ENCODE data around the gene SMIM41. TPM values are rescaled to one million over a fixed set of nuclear protein-coding genes. Genes with fewer than 3 reads are reported as not detected.

SMIM41 gene
- polyA plus RNA-seq, 2 of the 4 experiments (the other 2 are of a cell fraction), result not detected

DNA sequence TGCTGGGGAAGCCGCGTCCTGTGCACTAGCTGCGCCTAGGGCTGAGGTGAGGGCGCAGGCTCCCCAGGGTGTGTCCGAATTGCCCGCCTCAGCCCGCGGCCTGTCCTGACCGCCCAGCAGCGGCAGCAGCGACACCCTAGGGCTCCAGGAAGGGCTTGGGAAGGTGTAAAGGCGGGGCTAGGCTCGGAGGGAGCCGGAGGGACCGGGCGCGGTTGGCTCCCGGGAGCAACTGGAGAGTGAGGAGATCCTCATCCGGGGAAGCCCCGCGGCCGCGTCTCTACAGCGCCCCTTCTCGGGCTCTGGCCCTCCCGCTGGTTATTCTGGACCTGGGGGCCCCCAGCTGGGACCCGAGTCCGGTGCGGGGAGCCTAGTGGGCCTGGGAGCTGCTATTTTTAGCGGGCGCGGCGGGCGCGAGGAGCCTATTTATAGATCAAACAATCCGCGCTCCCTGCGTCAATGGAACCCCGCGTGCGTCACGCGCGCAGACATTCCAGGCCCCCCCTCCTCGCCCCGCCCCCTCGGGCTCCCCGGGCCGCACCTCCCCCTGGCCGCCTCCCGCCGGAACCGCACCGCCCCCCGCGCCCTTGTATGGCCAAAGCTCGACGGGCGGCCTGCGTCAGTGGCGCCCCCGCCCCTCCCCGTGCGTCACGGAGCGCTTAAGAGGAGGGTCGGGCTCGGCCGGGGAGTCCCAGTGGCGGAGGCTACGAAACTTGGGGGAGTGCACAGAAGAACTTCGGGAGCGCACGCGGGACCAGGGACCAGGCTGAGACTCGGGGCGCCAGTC lies 28.6 kb upstream of the SMIM41 start, which contains the start of gene NR4A1 (continued):
- TF ChIP-seq RAD21 (conservative IDR thresholded peaks at IDR 0.05 in 1 of 2, IDR thresholded peaks at IDR 0.05 in 1 of 2) (peak in 1 of 2 experiments; percentile 42; a peak in 3 of 5 replicates), RFX5 (IDR thresholded peaks at IDR 0.05) (no peak), EP300 (IDR thresholded peaks at IDR 0.05) (peak; percentile 71 to 94), TP53 (CRISPR knock-in tag; IDR thresholded peaks at IDR 0.05) (0 out of 2 replicates have a peak, but pooled peaks have one; percentile 5), PHF8 (IDR thresholded peaks at IDR 0.05; ENCODE audit: borderline replicate concordance, low read depth) (peak; percentile 67; the same call in 1 of the 2 replicates), KDM1A (IDR thresholded peaks at IDR 0.05; ENCODE audit: low read depth) (no peak), GATA3 (IDR thresholded peaks at IDR 0.05; ENCODE audit: borderline replicate concordance) (peak; percentile 87), SMC3 (IDR thresholded peaks at IDR 0.05) (peak; percentile 26; the same call in 1 of the 3 replicates), ESRRA (IDR thresholded peaks at IDR 0.05; ENCODE audit: borderline replicate concordance, low read length) (no peak), BCL3 (IDR thresholded peaks at IDR 0.05) (peak; percentile 90), RNF2 (IDR thresholded peaks at IDR 0.05; ENCODE audit: borderline replicate concordance, low read depth) (no peak), HES2 (IDR thresholded peaks at IDR 0.05) (no peak), USF2 (IDR thresholded peaks at IDR 0.05) (no peak), ZC3H11A (IDR thresholded peaks at IDR 0.05) (no peak), ZNF302 (CRISPR knock-in tag; IDR thresholded peaks at IDR 0.05) (no peak), EHMT2 (IDR thresholded peaks at IDR 0.05; ENCODE audit: low read depth) (no peak), BHLHE40 (IDR thresholded peaks at IDR 0.05; ENCODE audit: low read depth, low read length) (peak; percentile 47; the same call in 1 of the 2 replicates), HDAC2 (IDR thresholded peaks at IDR 0.05) (no peak), POLR2AphosphoS2 (conservative IDR thresholded peaks at IDR 0.05; ENCODE audit: low read length) (no peak; the same call in none of the 2 replicates), MYC (IDR thresholded peaks at IDR 0.05; ENCODE audit: borderline replicate concordance, low read length) (peak; percentile 53), KDM5A (IDR thresholded peaks at IDR 0.05) (no peak), HOXA7 (CRISPR knock-in tag; IDR thresholded peaks at IDR 0.05) (peak; percentile 10; the same call in 1 of the 2 replicates), CHD2 (IDR thresholded peaks at IDR 0.05; ENCODE audit: low read length, partially characterized antibody) (no peak), RARB (CRISPR knock-in tag; IDR thresholded peaks at IDR 0.05) (no peak; the same call in 1 of the 2 replicates), JUNB (IDR thresholded peaks at IDR 0.05) (0 out of 2 replicates have a peak, but pooled peaks have one; percentile 20), CBX8 (IDR thresholded peaks at IDR 0.05) (no peak), HEYL (CRISPR knock-in tag; IDR thresholded peaks at IDR 0.05) (no peak), ZFP36 (IDR thresholded peaks at IDR 0.05; ENCODE audit: borderline replicate concordance, partially characterized antibody) (peak; percentile 91), FOXS1 (CRISPR knock-in tag; IDR thresholded peaks at IDR 0.05) (peak; percentile 91; the same call in 1 of the 2 replicates)
- TF ChIP-seq, protein P1, sequence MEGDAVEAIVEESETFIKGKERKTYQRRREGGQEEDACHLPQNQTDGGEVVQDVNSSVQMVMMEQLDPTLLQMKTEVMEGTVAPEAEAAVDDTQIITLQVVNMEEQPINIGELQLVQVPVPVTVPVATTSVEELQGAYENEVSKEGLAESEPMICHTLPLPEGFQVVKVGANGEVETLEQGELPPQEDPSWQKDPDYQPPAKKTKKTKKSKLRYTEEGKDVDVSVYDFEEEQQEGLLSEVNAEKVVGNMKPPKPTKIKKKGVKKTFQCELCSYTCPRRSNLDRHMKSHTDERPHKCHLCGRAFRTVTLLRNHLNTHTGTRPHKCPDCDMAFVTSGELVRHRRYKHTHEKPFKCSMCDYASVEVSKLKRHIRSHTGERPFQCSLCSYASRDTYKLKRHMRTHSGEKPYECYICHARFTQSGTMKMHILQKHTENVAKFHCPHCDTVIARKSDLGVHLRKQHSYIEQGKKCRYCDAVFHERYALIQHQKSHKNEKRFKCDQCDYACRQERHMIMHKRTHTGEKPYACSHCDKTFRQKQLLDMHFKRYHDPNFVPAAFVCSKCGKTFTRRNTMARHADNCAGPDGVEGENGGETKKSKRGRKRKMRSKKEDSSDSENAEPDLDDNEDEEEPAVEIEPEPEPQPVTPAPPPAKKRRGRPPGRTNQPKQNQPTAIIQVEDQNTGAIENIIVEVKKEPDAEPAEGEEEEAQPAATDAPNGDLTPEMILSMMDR (IDR thresholded peaks at IDR 0.05), result peak; percentile 34
- TF ChIP-seq, protein P2, sequence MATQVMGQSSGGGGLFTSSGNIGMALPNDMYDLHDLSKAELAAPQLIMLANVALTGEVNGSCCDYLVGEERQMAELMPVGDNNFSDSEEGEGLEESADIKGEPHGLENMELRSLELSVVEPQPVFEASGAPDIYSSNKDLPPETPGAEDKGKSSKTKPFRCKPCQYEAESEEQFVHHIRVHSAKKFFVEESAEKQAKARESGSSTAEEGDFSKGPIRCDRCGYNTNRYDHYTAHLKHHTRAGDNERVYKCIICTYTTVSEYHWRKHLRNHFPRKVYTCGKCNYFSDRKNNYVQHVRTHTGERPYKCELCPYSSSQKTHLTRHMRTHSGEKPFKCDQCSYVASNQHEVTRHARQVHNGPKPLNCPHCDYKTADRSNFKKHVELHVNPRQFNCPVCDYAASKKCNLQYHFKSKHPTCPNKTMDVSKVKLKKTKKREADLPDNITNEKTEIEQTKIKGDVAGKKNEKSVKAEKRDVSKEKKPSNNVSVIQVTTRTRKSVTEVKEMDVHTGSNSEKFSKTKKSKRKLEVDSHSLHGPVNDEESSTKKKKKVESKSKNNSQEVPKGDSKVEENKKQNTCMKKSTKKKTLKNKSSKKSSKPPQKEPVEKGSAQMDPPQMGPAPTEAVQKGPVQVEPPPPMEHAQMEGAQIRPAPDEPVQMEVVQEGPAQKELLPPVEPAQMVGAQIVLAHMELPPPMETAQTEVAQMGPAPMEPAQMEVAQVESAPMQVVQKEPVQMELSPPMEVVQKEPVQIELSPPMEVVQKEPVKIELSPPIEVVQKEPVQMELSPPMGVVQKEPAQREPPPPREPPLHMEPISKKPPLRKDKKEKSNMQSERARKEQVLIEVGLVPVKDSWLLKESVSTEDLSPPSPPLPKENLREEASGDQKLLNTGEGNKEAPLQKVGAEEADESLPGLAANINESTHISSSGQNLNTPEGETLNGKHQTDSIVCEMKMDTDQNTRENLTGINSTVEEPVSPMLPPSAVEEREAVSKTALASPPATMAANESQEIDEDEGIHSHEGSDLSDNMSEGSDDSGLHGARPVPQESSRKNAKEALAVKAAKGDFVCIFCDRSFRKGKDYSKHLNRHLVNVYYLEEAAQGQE (IDR thresholded peaks at IDR 0.05), result no peak; the same call in 1 of the 2 replicates
- TF ChIP-seq, protein P3, sequence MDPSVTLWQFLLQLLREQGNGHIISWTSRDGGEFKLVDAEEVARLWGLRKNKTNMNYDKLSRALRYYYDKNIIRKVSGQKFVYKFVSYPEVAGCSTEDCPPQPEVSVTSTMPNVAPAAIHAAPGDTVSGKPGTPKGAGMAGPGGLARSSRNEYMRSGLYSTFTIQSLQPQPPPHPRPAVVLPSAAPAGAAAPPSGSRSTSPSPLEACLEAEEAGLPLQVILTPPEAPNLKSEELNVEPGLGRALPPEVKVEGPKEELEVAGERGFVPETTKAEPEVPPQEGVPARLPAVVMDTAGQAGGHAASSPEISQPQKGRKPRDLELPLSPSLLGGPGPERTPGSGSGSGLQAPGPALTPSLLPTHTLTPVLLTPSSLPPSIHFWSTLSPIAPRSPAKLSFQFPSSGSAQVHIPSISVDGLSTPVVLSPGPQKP (IDR thresholded peaks at IDR 0.05; ENCODE audit: low read depth, low read length), result peak; percentile 97
